HG03439 (cell line): ENCODE measurements around the gene RTN3.
"Not testable (repeated sequence)": the region's sequence is repeated elsewhere in the genome, so short reads cannot be mapped to it uniquely, and the experiment has no call there.

ENCODE experiments used
- ATAC-seq: cut with Tn5 transposase; IDR thresholded peaks from one replicate; pipeline ENCODE4 v1.9.1; 2021; ENCODE audit warnings: mild to moderate bottlenecking, moderate library complexity; ENCODE audit not compliant: unreplicated experiment

RTN3 gene, protein sequence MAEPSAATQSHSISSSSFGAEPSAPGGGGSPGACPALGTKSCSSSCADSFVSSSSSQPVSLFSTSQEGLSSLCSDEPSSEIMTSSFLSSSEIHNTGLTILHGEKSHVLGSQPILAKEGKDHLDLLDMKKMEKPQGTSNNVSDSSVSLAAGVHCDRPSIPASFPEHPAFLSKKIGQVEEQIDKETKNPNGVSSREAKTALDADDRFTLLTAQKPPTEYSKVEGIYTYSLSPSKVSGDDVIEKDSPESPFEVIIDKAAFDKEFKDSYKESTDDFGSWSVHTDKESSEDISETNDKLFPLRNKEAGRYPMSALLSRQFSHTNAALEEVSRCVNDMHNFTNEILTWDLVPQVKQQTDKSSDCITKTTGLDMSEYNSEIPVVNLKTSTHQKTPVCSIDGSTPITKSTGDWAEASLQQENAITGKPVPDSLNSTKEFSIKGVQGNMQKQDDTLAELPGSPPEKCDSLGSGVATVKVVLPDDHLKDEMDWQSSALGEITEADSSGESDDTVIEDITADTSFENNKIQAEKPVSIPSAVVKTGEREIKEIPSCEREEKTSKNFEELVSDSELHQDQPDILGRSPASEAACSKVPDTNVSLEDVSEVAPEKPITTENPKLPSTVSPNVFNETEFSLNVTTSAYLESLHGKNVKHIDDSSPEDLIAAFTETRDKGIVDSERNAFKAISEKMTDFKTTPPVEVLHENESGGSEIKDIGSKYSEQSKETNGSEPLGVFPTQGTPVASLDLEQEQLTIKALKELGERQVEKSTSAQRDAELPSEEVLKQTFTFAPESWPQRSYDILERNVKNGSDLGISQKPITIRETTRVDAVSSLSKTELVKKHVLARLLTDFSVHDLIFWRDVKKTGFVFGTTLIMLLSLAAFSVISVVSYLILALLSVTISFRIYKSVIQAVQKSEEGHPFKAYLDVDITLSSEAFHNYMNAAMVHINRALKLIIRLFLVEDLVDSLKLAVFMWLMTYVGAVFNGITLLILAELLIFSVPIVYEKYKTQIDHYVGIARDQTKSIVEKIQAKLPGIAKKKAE

GRCh38 chr11:63681321-63682065 lies at the start of gene RTN3:
Gene RTN3, plus strand, starts transcription at chr11:63681500. Its CDS starts 137 bp downstream, at chr11:63681637.
- ATAC-seq, result peak; percentile 89

DNA sequence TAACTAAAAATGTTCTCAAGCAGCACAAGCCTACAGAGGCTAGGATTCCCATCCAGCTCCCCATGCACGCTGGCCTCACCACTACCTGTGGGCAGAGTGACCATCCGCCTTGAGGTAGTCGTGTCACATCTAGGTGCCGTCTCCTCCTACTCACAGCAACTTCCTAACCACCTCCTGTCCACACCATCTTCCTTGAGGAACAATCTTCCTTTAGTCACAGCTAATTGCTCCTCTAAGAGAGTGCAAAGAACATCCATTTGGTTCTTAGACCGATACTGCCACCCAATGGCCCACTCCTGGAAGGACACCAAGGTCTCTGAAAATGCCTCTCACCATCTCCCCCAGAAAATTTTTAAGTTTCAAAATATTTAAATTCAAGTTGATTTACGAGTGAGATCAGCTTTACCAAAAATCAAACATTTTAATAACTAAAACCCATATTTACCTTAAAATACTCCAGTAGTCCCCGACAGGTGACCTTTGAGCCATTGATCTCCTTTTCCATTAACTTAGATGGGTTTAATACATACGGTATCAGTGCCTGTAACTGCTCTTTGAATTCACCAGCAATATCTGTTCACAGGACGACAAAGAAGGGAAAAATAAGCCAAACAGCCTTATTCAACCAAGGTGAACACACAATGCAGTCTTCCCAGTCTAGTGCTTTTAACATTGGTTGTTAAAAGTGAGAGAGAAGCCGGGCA lies 45.4 kb upstream of the RTN3 start:
- no peak for ATAC-seq

GRCh38 chr11:63638436-63638835 lies 42.9 kb upstream of the RTN3 start:
- ATAC-seq, result not testable (repeated sequence)

DNA sequence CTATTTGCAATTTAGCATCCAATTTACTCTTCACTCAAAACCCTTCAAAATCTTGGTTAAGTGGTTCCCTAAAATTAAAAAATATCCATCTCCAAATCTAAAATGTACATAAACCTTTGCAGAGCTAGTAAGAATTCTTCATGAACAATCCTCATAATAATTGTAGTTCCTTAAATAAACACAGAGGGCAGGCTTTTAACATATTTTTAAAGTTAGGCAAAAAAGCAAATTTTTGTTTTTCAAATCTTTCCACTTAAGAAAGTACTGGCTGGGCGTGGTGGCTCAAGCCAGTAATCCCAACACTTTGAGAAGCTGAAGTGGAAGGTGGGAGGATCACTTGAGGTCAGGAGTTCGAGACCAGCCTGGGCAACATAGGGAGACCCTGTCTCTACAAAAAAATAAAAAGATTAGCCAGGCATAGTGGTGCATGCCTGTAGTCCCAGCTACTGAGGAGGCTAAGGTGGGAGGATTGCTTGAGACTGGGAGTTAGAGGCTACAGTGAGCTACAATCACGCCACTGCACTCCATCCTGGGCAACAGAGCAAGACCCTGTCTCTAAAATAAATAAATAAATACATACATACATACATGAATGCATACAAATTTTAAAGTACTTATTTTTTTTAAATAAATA lies 42.0 kb upstream of the RTN3 start:
- no peak for ATAC-seq

DNA sequence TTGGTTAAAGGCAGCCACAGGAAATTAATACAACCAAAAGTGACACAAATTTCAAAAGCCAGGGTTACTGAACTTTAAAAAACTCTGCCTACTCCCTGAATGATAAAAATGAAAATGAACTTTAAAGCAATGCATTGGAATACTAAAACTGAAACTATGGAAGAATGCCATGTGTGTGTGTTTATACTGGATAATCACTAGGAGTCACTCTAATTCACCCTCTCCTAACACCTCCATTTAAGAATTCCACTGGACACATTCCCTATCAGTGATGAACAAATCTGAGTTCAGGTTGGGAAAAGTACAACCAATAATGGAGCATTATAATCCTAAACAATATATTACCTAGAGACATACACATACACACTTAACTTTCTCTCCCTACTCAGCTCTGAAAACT lies 39.6 kb upstream of the RTN3 start:
- ATAC-seq, result no peak

- no peak for ATAC-seq
Observed at GRCh38 chr11:63643205-63643604, 38.1 kb upstream of the RTN3 start.

DNA sequence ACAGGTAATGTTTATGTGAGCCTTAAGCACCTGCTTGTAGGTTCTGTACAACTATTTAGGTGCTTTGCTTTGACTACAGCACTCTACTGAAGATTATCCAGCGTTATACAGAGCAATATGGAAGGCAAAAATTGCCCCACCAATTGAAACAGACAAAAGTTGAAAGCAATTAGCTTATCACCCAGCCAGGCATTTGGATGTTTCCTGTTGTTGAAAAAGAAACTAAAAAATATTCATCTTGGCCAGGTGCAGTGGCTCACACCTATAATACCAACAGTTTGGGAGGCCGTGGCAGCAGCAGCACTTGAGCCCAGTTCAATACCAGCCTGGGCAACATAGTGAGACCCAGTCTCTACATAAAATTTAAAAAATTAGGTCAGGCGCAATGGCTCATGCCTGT lies 28.6 kb upstream of the RTN3 start:
- no peak for ATAC-seq

DNA sequence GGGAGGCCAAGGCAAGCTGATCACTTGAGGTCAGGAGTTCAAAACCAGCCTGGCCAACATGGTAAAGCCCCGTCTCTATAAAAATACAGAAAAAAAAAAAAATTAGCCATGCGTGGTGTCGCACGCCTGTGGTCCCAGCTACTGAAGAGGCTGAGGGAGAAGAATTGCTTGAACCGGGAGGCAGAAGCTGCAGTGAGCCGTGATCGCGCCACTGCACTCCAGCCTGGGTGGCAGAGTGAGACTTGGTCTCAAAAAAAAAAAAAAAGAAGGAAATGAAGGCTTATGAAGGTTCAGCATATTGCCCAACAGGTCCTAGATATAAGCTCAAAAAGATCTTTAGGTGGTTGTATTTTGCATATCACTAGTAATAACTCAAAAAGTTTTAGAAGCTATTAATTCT lies 20.3 kb upstream of the RTN3 start:
- ATAC-seq, result no peak

DNA sequence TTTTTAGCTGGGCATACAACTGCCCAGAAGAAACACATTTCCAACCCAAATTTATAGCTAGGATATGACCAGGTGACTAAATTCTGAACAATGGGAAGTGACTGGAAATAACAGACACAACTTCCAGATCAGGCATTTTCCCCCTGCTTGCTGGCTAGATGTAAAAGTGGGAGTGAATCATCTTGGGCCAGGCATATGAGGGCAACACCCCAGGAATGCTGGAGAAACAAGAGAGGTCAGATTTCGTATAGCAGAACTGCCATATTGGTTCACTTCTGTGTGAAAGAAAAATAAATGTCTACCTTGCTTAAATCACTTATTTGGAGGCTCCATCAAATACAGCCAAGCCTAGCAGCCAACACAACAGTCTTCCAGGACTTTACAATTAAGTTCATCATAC lies 17.5 kb upstream of the RTN3 start:
- no peak for ATAC-seq

- no peak for ATAC-seq
Observed at GRCh38 chr11:63666874-63667273, 14.4 kb upstream of the RTN3 start.

DNA sequence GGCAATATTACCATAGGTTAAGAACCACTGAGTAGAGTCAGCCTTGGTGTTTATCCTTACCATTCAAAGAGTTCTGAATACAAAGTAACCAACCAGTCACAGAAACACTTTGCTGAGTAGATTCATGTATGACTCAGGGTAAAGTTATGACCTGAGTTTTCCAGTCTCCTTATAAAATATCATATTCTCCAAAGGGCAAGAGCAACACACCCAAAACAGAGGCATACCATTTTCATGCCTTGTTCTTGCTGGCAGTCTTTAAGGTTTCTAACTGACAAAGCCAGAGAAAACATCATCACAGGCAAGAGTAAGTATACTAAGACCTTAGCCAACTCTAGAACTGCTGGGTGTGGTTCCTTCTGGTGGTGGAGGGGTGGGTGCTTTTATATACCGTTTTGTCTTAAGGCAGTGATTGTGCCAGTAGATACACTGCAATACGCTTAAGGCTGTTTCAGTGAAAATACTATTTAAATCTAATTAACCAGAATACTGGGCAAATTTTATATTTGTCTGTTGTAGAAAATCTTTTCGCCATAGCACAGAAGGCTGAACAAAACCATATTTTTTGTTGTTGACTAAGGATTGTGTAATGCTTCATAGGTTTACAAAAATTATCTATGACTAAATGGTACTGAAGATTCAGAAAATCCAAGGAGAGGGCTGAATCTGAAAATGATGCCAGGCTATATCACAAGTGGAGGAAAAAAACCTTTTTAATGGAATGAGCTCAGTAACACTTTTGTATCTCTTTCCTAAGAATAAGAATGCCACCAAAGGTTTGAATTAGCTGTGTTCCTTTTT lies 13.1 kb upstream of the RTN3 start:
- ATAC-seq, result no peak

DNA sequence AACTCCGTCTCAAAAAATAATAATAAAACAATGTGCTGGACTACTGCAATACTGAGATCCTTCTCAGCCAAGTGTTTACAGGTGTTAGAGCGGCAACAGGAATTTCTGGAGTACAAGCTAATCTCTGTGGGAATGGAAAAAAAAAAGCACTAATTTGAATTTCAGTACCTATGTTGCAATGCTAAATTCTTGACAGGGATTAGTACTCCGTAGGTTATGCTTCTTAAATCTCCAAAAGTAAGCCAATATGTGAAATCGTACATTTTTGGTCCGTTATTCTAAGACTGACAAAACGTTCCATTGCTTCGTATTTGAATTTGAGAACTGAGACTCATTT lies 11.2 kb upstream of the RTN3 start:
- ATAC-seq, result no peak

GRCh38 chr11:63670433-63671321 lies 10.6 kb upstream of the RTN3 start:
- ATAC-seq, result peak; percentile 43

GRCh38 chr11:63671322-63672155 lies 9.8 kb upstream of the RTN3 start, which contains the start of gene ATL3:
Gene ATL3, minus strand, starts transcription at chr11:63671376. Its CDS starts 41 bp downstream, at chr11:63671335.
- peak; percentile 77 for ATAC-seq

DNA sequence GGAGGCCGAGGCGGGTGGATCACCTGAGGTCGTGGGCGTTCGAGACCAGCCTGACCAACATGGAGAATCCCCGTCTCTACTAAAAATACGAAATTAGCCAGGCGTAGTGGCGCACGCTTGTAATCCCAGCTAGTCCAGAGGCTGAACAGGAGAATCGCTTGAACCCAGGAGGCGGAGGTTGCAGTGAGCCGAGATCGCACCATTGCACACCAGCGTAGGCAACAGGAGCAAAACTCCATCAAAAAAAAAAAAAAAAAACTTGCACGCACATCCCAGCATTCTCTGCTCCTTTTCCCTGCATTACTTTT lies 9.2 kb upstream of the RTN3 start:
- no peak for ATAC-seq

DNA sequence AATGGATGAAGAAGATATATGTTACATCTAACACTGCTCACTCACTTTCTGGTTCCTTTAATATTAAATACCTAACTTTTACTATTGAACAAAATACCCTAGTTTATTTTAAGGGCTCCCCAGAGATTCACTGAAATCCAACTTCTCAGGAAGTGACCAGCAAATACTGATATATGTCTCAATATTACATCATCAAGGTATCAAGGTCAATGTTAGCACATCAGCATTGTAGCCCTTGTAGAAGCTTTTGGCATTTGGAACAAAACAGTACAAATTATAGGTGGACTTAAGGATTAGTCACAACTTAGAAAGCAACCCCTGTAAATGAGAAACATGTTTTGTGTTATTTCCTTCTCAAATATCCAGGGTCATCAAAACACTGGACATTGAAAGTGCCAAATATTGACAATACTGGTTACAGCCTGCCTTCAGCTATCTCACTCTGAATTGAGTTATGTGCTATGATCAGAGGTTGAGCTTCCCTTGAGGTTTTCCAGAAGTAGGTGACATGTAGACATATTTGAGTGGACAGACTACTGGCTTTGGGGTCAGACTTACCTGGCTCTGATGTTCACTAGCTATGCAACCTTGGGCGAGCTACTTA lies 8.3 kb upstream of the RTN3 start:
- no peak for ATAC-seq

DNA sequence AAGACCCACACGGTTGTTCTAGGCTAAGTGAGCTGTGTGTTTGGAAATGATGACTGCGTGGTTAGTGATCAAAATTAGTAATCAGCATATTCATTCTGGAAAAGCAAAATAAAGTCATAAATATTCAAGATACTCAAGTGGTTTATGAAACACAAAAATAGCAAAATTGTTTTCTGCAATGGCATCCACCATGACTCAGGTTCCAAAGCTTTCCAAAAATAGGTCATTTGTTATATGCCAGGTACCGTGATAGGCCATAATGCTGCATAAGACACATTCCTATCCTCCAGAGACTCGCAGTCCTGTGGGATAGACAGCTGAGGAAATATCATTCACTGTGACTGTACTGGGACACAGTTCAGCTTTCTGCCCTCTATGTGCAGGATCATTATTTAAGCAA lies 7.7 kb upstream of the RTN3 start:
- ATAC-seq, result no peak
